Esophagus squamous epithelium (tissue), 5 donors: ENCODE data around the gene DLG5. TPM values are rescaled to one million over a fixed set of nuclear protein-coding genes. Genes with fewer than 3 reads are reported as not detected.
"Not testable (repeated sequence)": the region's sequence is repeated elsewhere in the genome, so short reads cannot be mapped to it uniquely, and the experiment has no call there.

Experiments used
- DNase-seq: peaks from one replicate; lab custom pipeline; 2025; lab: John Stamatoyannopoulos, UW
- H3K27ac ChIP-seq, 4 donors: fragments of 200-600 bp; sonication (generic); one replicate each; pipeline ENCODE4 v1.5.1; 2016 to 2019; ENCODE audit warnings: mild to moderate bottlenecking in 1 of 4
- H3K27me3 ChIP-seq, 4 donors: fragments of 200-600 bp; sonication (generic); 1 replicate in 3 of 4; 2 replicates in 1 of 4; pipeline versions ENCODE4 v1.5.1 to v1.6.0; 2017 to 2021; ENCODE audit warnings: antibody characterized with exemption in 1 of 4
- H3K36me3 ChIP-seq, 3 donors: fragments of 200-600 bp; sonication (generic); one replicate each; pipeline ENCODE4 v1.5.1; 2016 to 2019
- H3K4me1 ChIP-seq, 3 donors: fragments of 200-600 bp; sonication (generic); one replicate each; pipeline ENCODE4 v1.5.1; 2017 to 2019
- H3K4me3 ChIP-seq, 4 donors: fragments of 200-600 bp; sonication (generic); 1 replicate in 3 of 4; 2 replicates in 1 of 4; pipeline ENCODE4 v1.5.1; 2016 to 2019; ENCODE audit warnings: mild to moderate bottlenecking in 2 of 4, moderate library complexity in 1 of 4
- H3K9me3 ChIP-seq, 3 donors: fragments of 200-600 bp; sonication (generic); one replicate each; pipeline ENCODE4 v1.5.1; 2016 to 2019
- POLR2A ChIP-seq, 4 donors: fragments of 450-650 bp; IDR thresholded peaks; one replicate each; pipeline ENCODE4 v1.6.1; 2017; ENCODE audit warnings: antibody characterized with exemption in 4 of 4, mild to moderate bottlenecking in 4 of 4, moderate library complexity in 3 of 4
- WGBS, 2 donors: methylation state at CpG; one replicate each; pipeline ENCODE4 v1.1.5; 2018; 5-methylcytosine and 5-hydroxymethylcytosine counted together
- intact Hi-C: fragments of 100-400 bp; cut with DNase I; formaldehyde crosslinking; loops from one replicate; pipeline ENCODE4 v1.15.0; 2022
- total RNA-seq, 4 donors: library from RNA; depleted of rRNA; stranded (reverse); fragments of >200 nt; gene quantifications; one replicate each; pipeline ENCODE4 v1.1.0, GENCODE V29; 2016
- TF ChIP-seq, protein P1 (sequence below), 6 experiments: fragments of 450-650 bp in 4 of 6; fragments of 200-600 bp in 2 of 6; sonication (generic) in 2 of 6; IDR thresholded peaks; one replicate each; pipeline ENCODE4 v1.5.1; 2016 to 2019; ENCODE audit warnings: antibody characterized with exemption in 6 of 6, mild to moderate bottlenecking in 4 of 6, moderate library complexity in 4 of 6
- donor health status: DM: yes; HTN: yes; CAD: no.

Gene DLG5
- total RNA-seq, 4 donors from 2014 or later, result 34.1 to 50.9 (median 41.3) TPM

DNA sequence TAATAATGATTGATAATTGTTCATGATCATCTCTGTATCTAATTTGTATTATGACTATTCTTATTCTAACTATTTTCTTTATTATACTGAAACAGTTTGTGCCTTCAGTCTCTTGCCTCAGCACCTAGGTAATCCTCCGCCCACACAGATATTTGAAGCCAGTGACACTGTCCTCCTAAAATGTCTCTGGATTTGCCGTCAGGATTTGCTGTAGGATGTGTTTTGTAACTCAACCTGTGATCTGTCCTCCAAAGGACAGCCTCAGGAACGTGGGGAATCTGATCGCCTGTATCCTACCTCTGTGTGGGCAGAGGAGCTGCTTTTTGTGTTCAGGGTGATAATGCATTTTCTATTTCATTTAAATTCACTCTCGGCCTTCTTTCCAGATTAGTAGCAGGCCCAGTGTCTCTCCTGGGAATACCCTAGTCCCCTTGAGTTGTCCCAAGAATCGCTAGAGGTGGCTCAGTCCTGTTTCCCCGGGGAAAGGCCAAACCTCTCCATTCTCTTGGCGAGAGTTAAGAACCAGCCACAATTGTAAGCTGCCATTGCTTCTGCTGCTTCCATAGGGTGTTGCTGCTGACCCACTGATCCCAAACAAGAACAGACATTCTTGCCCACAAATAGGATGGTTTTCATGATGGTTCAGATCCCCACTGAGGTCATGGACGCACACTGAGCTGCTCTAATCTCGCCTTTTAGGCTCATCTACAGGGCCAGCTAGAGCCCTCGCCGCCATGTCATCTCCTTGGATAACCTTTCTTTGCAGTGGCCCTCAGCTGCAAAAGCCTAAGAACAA lies 152.7 kb downstream of the DLG5 start:
- Histone ChIP-seq H3K9me3 (peaks cover 0 to 19% (median 6%) of the 10 kb centered on the region in 3 donors), H3K36me3 (peaks cover 0 to 15% (median 0%) of the 10 kb centered on the region in 3 donors), H3K27ac (no peak overlapping the region), H3K27me3 (no peaks in the 10 kb centered on the region), H3K4me1 (no peaks in the 10 kb centered on the region), H3K4me3 (no peak overlapping the region)
- no peak for DNase-seq
- WGBS, 2 donors, result 80 to 90% methylated on average over 10 to 11 of the region's 12 CpGs
- intact Hi-C loops, result no loop called here
- TF ChIP-seq POLR2A (IDR thresholded peaks at IDR 0.05), result no peak
- TF ChIP-seq, protein P1, sequence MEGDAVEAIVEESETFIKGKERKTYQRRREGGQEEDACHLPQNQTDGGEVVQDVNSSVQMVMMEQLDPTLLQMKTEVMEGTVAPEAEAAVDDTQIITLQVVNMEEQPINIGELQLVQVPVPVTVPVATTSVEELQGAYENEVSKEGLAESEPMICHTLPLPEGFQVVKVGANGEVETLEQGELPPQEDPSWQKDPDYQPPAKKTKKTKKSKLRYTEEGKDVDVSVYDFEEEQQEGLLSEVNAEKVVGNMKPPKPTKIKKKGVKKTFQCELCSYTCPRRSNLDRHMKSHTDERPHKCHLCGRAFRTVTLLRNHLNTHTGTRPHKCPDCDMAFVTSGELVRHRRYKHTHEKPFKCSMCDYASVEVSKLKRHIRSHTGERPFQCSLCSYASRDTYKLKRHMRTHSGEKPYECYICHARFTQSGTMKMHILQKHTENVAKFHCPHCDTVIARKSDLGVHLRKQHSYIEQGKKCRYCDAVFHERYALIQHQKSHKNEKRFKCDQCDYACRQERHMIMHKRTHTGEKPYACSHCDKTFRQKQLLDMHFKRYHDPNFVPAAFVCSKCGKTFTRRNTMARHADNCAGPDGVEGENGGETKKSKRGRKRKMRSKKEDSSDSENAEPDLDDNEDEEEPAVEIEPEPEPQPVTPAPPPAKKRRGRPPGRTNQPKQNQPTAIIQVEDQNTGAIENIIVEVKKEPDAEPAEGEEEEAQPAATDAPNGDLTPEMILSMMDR (IDR thresholded peaks at IDR 0.05), result no peak

DNA sequence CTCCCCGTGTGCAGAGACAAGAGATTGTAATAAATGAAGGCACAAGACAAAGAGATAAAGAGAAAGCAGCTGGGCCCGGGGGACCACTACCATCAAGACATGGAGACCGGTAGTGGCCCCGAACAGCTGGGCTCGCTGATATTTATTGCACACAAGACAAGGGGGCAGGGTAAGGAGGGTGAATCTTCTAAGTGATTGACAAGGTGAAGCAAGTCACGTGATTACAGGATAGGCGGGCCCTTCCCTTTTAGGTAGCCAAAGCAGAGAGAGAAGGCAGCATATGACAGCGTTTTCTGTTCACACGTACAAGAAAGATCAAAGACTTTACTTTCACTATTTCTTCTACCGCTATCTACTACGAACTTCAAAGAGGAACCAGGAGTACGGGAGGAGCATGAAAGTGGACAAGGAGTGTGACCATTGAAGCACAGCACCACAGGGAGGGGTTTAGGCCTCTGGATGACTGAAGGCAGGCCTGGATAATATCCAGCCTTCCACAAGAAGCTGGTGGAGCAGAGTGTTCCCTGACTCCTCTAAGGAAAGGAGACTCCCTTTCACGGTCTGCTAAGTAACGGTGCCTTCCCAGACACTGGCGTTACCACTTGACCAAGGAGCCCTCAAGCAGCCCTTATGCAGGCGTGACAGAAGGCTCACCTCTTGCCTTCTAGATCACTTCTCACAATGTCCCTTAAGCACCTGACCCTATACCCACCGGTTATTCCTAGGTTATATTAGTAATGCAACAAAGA lies 153.5 kb downstream of the DLG5 start:
- WGBS, 2 donors, result 76 to 86% methylated on average over 15 to 17 of the region's 17 CpGs
- H3K4me3 ChIP-seq, H3K4me1 ChIP-seq, DNase-seq, H3K27ac ChIP-seq, H3K36me3 ChIP-seq, H3K27me3 ChIP-seq, intact Hi-C loops: not testable (repeated sequence)
- peaks cover 0 to 19% (median 6%) of the 10 kb centered on the region in 3 donors for H3K9me3 ChIP-seq

DNA sequence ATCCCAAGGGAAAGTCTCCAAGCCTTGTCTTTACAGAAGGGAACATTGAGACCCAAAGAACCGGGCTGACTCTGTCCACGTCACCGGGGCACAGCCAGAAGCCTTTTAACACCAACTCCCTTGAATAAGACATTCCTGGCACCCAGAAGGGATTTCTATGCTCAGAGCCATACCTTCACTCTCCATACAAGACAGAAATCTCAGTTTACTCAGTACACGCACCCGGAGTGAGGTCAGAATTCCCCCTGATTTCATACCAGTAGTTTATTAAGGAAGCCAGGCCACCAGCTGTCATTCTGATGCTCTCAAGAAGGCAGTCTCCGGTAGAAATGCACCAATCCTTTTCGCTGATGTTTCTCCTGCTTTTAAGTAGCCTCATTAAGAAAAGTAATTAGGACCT lies 154.7 kb downstream of the DLG5 start:
- no peak for DNase-seq
- intact Hi-C loops, result no loop called here
- no peak for TF ChIP-seq POLR2A (IDR thresholded peaks at IDR 0.05)
- TF ChIP-seq, protein P1 (IDR thresholded peaks at IDR 0.05), result no peak

DNA sequence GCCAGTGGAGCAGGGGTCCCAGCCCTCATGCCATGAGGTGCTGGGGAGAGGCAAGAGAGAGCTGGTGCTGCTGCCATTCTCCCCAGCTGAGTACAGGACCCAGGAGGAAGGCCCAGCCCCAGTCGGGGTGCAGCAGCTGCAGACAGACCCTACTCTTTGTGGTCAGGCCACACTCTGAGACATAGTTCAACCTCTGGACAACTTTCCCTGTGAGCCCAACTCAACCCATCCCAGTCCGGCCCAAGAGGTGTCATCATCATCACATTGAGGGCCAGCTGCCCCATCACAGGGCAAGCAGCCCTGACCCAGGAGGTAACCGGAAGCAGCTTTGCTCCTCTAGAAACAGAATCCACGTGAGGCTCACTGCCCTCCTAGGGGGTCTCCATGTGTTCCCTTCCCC lies 155.1 kb downstream of the DLG5 start:
- intact Hi-C loops, result no loop called here
- Histone ChIP-seq H3K27ac (no peak overlapping the region), H3K4me1 (no peaks in the 10 kb centered on the region), H3K27me3 (no peaks in the 10 kb centered on the region), H3K9me3 (peaks cover 0 to 5% (median 0%) of the 10 kb centered on the region in 3 donors), H3K4me3 (no peak overlapping the region), H3K36me3 (no peaks in the 10 kb centered on the region)
- 67 to 83% methylated on average over 1 of the region's 4 CpGs for WGBS, 2 donors
- no peak for DNase-seq
- TF ChIP-seq POLR2A (IDR thresholded peaks at IDR 0.05), result no peak
- TF ChIP-seq, protein P1 (IDR thresholded peaks at IDR 0.05), result no peak

More for the DNA sequence above, 154.7 kb downstream of the DLG5 start:
- no peaks in the 10 kb centered on the region for H3K4me1 ChIP-seq
- no peak overlapping the region for H3K27ac ChIP-seq
- H3K36me3 ChIP-seq, result peaks cover 0 to under 1% (median 0%) of the 10 kb centered on the region in 3 donors
- peaks cover 0 to 9% (median 0%) of the 10 kb centered on the region in 3 donors for H3K9me3 ChIP-seq
- no peak overlapping the region for H3K4me3 ChIP-seq
- 89 to 92% methylated on average over 2 to 7 of the region's 7 CpGs for WGBS, 2 donors
- H3K27me3 ChIP-seq, result no peaks in the 10 kb centered on the region

DNA sequence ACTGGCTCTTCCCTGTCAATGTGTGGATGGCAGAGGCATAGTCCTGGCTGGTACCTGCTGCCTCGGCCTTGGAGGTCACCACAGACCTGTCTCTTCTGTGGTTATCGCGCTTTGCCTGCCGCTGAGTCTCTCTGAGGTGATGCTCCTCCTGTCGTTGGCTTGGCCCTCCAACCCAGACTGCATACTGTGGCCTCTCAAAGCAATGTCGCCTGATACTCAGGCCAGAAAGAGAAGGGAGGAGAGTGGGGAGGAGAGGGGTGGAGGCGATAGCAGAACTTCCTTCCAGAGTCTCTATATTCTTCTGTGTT lies 155.7 kb downstream of the DLG5 start:
- 87% methylated on average over 3 of the region's 7 CpGs; no CpG with 5 or more reads in 1 of the 2 donors for WGBS, 2 donors
- DNase-seq, result no peak
- H3K36me3 ChIP-seq, result no peaks in the 10 kb centered on the region
- no peak overlapping the region for H3K4me3 ChIP-seq
- H3K27ac ChIP-seq, result no peak overlapping the region
- no peak for TF ChIP-seq POLR2A (IDR thresholded peaks at IDR 0.05)
- TF ChIP-seq, protein P1 (IDR thresholded peaks at IDR 0.05), result no peak
- intact Hi-C loops, result no loop called here
- H3K9me3 ChIP-seq, result no peaks in the 10 kb centered on the region
- H3K4me1 ChIP-seq, result no peaks in the 10 kb centered on the region
- no peaks in the 10 kb centered on the region for H3K27me3 ChIP-seq
